Esophagus squamous epithelium (tissue), 4 donors: Measurements from ENCODE around the gene RPL26.

Experiments
- CTCF ChIP-seq, 6 experiments: fragments of 450-650 bp in 4 of 6; fragments of 200-600 bp in 2 of 6; sonication (generic) in 2 of 6; IDR thresholded peaks; one replicate each; pipeline ENCODE4 v1.5.1; 2016 to 2019; ENCODE audit warnings: antibody characterized with exemption in 6 of 6, mild to moderate bottlenecking in 4 of 6, moderate library complexity in 4 of 6
- POLR2A ChIP-seq, 4 donors: fragments of 450-650 bp; IDR thresholded peaks; one replicate each; pipeline ENCODE4 v1.6.1; 2017; ENCODE audit warnings: antibody characterized with exemption in 4 of 4, mild to moderate bottlenecking in 4 of 4, moderate library complexity in 3 of 4

- no peak for TF ChIP-seq CTCF (IDR thresholded peaks at IDR 0.05)
- no peak for TF ChIP-seq POLR2A (IDR thresholded peaks at IDR 0.05)
These were observed 17.9 kb downstream of the RPL26 start for GRCh38 chr17:8365143-8365542.
